NB4 (cell line): Measurements from ENCODE around the gene TRH.

Source experiments
- CTCF ChIP-seq: IDR thresholded peaks from one replicate; pipeline ENCODE4 v1.5.1; 2012; ENCODE audit warnings: low read depth, low read length
- POLR2A ChIP-seq: IDR thresholded peaks from 2 replicates; pipeline ENCODE4 v1.6.1; 2011; ENCODE audit warnings: mild to moderate bottlenecking; ENCODE audit not compliant: insufficient read length; ENCODE audit errors: extremely low read depth

- no peak for TF ChIP-seq CTCF
- TF ChIP-seq POLR2A = no peak
Observed at GRCh38 chr3:129966876-129967275, 7.6 kb upstream of the TRH start.
